NCI-H2029 (cell line): Measurements from ENCODE around the gene PPFIA4.
"Not testable (repeated sequence)": the region's sequence is repeated elsewhere in the genome, so short reads cannot be mapped to it uniquely, and the experiment has no call there.

Experiments used
- DNase-seq: peaks from one replicate; lab custom pipeline; 2025; lab: John Stamatoyannopoulos, UW

Gene PPFIA4

DNA sequence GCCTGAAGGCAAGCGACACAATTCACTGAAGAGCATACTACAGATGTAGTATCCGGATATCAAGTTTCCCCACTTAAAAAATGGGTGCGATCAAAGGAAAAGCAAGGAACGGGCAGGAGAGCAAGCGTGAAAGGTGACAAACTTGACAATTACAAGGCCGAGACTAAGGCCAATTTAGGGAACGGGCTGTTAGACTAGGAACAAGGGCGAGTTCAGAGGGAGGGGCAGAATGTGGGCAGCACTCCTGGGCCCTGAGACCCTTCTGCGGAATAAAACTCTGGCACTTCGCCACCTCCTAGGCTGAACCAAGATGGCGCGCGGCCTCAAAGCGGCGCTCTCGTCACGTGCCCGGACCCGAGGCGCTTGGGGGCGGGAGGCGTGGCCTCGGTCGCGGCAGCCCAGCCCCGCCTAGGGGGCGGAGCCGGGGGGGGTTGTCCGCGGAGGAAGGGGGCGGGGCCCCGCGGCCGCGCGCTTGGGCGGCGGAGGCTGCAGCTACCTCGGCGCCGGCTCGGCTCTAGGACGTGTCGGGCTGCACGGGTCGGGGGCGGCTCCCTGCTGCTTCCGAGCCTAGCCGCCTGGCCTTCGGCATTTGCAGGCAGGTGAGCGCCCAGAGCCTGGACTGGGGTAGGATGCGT, at the start of gene PPFIA4:
Gene PPFIA4 (plus strand): TSS at position 461 of the 635 bp plus-strand sequence. CDS start 12,518 bp downstream, outside the sequence.
- DNase-seq = peak; percentile 89

DNA sequence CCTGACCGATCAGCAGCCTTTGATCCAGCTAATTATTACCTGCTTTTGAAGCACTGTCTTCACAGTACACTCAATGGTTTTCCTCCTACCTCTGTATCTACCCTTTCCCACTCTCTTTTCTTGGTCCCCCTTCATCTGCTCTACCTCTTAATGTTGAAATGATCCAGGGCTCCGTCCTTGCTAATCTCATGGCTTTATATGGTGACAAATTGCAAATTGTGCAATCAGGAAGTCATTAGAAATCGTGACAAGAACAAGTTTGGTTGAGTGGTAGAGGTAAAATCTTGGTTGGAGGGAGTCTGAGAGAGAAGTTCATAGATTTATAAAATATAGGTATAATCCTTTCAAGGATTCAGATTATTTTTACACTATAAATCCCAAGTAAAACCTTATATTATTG, 49.7 kb upstream of the PPFIA4 start:
- no peak for DNase-seq

DNA sequence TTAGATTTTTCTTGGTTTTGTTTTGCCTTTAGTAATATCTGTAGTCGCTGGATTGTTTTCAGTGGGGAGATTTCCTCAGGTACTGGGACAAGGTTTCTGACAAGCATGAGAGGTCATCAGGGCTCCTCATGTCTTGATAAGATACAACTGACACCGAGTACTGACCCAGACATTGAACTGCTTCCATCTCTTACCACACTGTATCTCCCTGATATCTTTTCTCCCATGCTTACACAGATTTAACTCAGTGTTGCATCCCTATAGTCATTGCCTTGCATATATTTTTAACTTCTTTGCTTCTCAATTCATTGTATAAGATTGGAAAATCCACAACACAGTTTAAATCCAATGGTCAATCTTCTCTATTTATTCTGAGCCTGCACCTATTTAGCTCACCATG, 46.8 kb upstream of the PPFIA4 start:
- no peak for DNase-seq

- no peak for DNase-seq
Measured at GRCh38 chr1:202981939-202982338, 44.4 kb upstream of the PPFIA4 start.

DNA sequence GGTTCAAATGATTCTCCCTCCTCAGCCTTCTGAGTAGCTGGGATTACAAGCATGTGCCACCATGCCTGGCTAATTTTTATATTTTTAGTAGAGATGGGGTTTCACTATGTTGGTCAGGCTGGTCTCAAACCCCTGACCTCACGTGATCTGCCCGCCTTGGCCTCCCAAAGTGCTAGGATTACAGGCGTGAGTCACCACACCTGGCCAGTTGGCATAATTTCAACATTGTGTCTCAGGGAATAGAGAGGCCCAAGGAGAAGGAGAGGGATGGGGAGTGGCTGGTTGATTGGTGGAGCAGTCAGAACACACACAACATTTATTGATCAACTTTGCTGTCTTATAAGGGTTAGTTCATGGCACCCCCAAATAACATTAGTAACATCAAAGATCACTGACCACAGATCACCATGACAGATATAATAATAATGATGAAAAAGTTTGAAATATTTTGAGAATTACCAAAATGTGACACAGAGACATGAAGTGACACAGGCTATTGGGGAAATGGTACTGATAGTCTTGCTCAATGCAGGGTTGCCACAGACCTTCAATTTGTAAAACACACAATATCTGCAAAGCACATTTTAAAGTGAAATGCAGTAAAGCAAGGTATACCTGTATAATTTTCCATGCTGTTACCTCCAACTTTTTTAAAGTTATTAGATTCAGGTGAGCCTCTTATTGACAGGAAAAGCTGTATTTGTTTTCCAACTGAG, 43.4 kb upstream of the PPFIA4 start:
- DNase-seq = no peak

DNA sequence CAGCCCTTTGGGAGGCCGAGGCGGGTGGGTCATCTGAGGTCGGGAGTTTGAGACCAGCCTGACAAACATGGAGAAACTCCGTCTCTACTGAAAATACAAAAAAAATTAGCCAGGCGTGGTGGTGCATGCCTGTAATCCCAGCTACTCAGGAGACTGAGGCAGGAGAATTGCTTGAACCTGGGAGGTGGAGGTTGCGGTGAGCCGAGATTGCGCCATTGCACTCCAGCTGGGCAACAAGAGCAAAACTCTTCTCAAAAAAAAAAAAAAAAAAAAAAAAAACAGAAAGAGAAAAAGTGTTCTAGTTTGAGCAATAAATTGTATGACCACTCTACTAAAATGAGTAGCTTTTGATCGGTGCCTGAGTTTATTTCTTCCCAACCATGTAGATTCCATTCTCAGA, 40.2 kb upstream of the PPFIA4 start:
- not testable (repeated sequence) for DNase-seq

DNA sequence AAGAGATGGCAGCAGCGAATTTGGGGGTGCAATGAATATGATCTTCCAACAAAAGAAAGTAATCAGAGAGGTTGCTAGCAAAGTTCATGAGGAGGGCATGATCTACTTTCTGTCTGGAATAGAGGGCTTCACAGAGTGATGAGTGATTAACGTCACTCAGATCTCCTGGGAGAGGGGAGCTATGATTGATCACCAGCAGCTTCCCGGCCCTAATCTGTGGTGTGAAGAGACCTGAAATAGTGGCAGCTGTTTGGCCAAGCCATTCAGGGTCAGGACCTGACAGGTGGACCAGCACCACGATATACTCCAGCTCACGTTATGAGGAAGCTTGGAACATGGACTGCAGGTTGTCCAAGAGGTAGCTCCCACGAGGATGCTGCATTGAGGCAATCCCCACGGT, 39.0 kb upstream of the PPFIA4 start:
- DNase-seq = no peak

DNA sequence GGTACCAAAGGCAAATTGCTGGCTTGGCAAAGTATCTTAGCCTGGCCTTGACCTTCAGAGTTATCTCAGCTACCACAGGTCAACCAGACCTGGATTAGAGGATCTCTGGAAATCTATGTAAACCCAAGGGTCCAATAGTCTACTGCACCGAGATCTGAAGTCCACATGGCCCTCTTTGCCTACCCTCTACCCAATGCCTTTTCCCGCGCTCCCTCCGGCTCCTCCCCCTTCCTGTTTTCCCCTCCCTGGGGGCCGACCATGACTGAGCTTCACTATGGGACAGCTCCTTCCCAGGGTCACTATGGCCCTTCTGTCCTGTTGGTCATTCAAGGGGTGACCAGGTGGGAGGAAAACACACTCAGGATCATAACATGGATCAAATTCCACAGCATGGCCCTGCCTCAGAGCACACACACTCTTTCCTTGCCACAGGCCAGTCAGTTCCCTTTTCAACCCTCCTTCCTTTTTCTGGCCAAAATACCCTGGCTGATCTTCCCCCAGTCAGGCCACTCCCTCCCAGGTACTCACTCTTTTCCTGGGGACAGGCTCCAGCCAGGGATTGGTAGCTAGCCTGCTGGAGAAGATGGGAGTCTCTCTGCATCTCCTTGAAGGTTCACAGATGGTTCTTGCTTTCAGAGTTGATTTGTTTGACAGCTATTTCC, 38.2 kb upstream of the PPFIA4 start:
- DNase-seq = no peak

GRCh38 chr1:202989879-202990278, 36.4 kb upstream of the PPFIA4 start:
- DNase-seq = no peak

GRCh38 chr1:202991112-202991511, 35.2 kb upstream of the PPFIA4 start:
- DNase-seq = no peak

DNA sequence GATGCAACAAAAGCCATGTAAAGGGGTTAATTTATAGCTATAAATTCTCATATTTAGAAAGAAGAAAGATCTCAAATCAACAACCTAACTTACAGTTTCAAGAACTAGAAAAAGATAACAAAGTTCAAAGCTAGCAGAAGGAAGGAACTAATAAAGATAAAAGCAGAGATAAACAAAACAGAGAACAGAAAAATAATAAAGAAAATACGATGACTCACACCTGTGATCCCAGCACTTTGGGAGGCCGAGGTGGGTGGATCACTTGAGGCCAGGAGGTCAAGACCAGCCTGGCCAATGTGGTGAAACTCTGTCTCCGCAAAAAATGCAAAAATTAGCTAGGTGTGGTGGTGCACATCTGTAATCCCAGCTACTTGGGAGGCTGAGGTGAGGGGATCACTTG, 31.5 kb upstream of the PPFIA4 start:
- DNase-seq = no peak

DNA sequence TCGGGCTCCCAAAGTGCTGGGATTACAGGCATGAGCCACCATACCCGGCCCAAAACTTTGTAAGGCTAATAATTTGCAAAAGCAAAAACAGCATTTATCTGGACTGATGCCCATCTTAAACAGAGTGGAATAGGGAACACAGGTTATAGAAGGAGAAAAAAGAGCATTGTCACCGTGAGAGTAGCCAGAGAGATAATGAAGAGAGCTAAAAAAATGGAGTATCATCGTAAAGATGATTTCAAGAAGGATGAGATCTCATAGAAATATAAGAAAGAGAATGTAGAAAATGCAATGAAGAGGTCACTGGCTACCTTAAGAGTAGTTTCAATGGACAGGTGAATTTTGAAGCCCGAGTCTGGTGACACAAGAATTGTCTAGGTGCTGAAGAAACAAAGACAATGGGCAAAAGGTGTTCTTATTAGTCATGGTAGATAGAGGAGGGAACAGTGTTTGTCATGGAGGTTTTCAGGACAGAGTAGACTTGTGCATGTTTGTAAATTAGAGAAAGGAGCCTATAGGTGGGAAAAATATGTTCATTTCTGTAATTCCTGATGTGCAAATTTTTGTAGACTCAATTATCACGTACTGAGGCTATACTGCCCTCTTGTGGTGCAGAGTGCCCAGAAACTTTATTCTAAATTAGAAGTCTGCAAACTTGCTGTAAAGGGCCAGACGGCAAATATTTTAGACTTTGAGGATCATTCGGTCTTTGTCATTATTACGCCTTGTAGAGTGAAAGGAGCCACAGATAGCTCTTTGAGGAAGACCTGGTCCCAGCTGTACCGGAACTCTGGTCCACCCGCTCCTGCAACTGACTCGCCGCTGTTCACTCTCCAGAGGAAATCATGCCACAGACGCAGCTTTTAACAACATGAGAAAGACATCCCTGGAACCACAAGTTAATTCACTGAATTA, 27.2 kb upstream of the PPFIA4 start:
- peak; percentile 24 for DNase-seq

GRCh38 chr1:203000217-203000944, 25.9 kb upstream of the PPFIA4 start:
- DNase-seq = no peak

DNA sequence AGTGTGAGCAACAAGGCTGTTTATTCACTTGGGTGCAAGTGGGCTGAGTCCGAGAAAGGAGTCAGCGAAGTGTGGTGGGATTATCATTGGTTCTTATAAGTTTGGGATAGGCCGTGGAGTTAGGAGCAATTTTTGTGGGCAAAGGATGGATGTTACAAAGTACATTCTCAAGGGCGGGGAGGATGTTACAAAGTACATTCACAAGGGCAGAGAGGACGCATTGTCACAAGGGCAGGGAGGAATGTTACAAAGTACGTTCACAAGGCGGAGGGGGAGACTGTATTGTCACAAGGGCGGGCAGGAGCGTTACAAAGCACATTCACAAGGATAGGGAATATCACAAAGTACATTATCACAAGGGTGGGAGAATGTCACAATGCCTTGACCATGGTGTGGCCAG, 24.3 kb upstream of the PPFIA4 start:
- DNase-seq = no peak

DNA sequence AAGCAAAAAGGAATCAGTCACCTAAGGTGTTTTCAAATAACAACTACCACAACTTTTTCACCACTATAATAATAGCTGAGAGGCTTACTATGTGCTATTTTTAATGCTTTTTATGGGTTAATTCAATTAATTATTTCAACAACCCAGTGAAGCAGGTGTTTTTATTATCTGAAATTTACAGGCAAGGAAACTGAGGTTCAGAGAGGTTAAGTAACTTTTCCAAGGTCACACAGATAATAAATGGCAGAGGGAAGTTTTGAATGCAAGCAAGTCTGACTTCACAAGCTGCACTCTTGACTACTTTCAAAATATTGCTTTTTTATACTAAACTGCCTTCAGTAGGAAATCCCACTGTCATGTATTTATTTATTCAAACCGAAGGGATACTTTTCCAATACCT, 23.3 kb upstream of the PPFIA4 start:
- no peak for DNase-seq

DNA sequence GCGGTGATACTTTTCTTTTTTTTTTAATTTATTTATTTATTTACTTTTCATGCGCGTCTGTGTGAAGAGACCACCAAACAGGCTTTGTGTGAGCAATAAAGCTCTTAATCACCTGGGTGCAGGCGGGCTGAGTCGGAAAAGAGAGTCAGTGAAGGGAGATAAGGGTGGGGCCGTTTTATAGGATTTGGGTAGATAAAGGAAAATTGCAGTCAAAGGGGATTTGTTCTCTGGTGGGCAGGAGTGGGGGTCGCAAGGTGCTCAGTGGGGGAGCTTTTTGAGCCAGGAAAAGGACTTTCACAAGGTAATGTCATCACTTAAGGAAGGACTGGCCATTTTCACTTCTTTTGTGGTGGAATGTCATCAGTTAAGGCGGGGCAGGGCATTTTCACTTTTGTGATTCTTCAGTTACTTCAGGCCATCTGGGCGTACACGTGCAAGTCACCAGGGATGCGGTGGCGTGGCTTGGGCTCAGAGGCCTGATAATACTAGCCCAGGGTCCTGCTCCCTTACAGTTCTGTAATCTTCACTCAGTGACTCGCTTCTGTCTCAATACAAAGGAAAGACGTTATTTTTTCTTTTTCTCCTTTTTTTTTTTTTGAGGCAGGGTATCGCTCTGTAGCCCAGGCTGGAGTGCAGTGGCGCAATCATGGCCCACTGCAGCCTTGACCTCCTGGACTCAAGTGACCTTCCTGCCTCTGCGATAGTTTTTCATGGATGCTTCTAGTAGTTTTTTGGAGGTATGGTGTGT, 20.7 kb upstream of the PPFIA4 start:
- not testable (repeated sequence) for DNase-seq

- peak; percentile 92 for DNase-seq
Measured at GRCh38 chr1:203006948-203007871, 19.1 kb upstream of the PPFIA4 start, which contains the start of gene TMEM183A. Gene TMEM183A (plus strand): TSS chr1:203007374. CDS start chr1:203007466, 92 bp downstream.

DNA sequence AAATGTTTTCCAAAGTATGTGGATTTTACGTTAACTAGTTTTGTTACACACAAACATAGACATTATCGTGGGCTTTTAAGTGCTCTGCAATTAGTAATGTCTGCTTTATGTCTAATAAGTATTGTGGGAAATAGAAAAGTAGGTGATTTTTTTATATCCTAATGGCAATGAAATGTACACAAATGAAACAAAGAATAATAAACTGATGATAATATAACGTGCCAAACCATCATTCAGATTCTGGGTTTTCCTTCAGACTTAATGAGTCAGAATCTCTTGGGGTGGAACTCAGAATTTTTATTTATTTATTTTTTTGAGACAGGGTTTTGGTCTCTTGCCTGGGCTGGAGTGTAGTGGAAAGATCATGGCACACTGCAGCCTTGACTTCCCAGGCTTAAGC, 17.1 kb upstream of the PPFIA4 start:
- DNase-seq = no peak

- DNase-seq = no peak
Measured at GRCh38 chr1:203011582-203011981, 14.7 kb upstream of the PPFIA4 start.

DNA sequence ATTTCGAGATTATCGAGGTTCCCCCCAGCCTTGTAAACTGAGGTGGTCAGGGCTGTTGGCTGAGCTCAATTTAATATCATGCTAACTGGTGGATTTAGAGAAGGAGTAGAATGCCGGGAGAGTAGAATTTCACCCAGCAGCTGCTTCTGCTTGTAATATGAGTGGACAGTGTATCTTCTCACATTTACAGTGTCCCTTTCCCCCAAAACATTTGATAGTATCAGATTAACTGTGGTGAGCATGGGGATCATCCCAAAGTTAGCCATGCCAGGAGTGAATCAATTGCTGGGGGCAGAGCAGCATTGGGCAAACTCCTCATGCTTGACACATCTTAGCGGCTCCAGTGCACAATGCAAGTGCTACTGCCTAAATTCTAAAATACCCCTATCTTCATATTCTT, 9.2 kb upstream of the PPFIA4 start:
- DNase-seq = no peak
